ENCODE data around the gene DIAPH2.

- TF ChIP-seq, protein P1, sequence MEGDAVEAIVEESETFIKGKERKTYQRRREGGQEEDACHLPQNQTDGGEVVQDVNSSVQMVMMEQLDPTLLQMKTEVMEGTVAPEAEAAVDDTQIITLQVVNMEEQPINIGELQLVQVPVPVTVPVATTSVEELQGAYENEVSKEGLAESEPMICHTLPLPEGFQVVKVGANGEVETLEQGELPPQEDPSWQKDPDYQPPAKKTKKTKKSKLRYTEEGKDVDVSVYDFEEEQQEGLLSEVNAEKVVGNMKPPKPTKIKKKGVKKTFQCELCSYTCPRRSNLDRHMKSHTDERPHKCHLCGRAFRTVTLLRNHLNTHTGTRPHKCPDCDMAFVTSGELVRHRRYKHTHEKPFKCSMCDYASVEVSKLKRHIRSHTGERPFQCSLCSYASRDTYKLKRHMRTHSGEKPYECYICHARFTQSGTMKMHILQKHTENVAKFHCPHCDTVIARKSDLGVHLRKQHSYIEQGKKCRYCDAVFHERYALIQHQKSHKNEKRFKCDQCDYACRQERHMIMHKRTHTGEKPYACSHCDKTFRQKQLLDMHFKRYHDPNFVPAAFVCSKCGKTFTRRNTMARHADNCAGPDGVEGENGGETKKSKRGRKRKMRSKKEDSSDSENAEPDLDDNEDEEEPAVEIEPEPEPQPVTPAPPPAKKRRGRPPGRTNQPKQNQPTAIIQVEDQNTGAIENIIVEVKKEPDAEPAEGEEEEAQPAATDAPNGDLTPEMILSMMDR (conservative IDR thresholded peaks at IDR 0.05; ENCODE audit: low read length), result no peak
- no peak for TF ChIP-seq EZH2phosphoT487 (IDR thresholded peaks at IDR 0.05; ENCODE audit: borderline replicate concordance)
These were observed 234.2 kb downstream of the DIAPH2 start for GRCh38 chrX:96918864-96919263.
